GM23338 (cell line): Measurements from ENCODE around the gene CYCS. TPM values are rescaled to one million over a fixed set of nuclear protein-coding genes. Genes with fewer than 3 reads are reported as not detected.
"Not testable (repeated sequence)": the region's sequence is repeated elsewhere in the genome, so short reads cannot be mapped to it uniquely, and the experiment has no call there.

ENCODE experiments used
- ATAC-seq: fragments of 200-7000 bp; cut with Tn5 transposase; 3 replicates; pipeline ENCODE4 v1.9.1; 2020
- DNase-seq: peaks from one replicate; pipeline ENCODE4 v3.0.0-alpha.2; 2015; ENCODE audit warnings: low spot score
- H2AFZ ChIP-seq: fragments of 200-600 bp; sonication (generic); 2 replicates; pipeline ENCODE4 v1.8.0; 2016; ENCODE audit warnings: antibody characterized with exemption, mild to moderate bottlenecking, moderate library complexity
- H3F3A ChIP-seq: fragments of 200-600 bp; sonication (generic); replicated peaks from 2 replicates; pipeline ENCODE4 v1.8.0; 2017; ENCODE audit warnings: antibody characterized with exemption, mixed run types, low read depth
- H3K27ac ChIP-seq: fragments of 200-600 bp; sonication (generic); 2 replicates; pipeline ENCODE4 v1.6.1; 2016; ENCODE audit warnings: low read depth
- H3K27me3 ChIP-seq: fragments of 200-600 bp; sonication (generic); 2 replicates; pipeline ENCODE4 v1.8.0; 2016; ENCODE audit warnings: mild to moderate bottlenecking, mixed run types, moderate library complexity; ENCODE audit not compliant: insufficient read depth
- H3K36me3 ChIP-seq: fragments of 200-600 bp; sonication (generic); 2 replicates; pipeline ENCODE4 v1.8.0; 2016; ENCODE audit warnings: mild to moderate bottlenecking; ENCODE audit not compliant: insufficient read depth
- H3K4me1 ChIP-seq: fragments of 200-600 bp; sonication (generic); 2 replicates; pipeline ENCODE4 v1.8.0; 2016; ENCODE audit warnings: mild to moderate bottlenecking, moderate library complexity; ENCODE audit not compliant: insufficient read depth
- H3K4me2 ChIP-seq: fragments of 200-600 bp; sonication (generic); 2 replicates; pipeline ENCODE4 v1.7.1; 2017; ENCODE audit warnings: mixed run types
- H3K4me3 ChIP-seq: fragments of 200-600 bp; sonication (generic); 2 replicates; pipeline ENCODE4 v1.6.1; 2016; ENCODE audit warnings: mixed run types
- H3K79me2 ChIP-seq: fragments of 200-600 bp; sonication (generic); replicated peaks from 2 replicates; pipeline ENCODE4 v1.8.0; 2017; ENCODE audit warnings: mild to moderate bottlenecking; ENCODE audit not compliant: insufficient read depth
- H3K9me2 ChIP-seq: fragments of 200-600 bp; sonication (generic); 2 replicates; pipeline ENCODE4 v1.8.0; 2017; ENCODE audit not compliant: insufficient read depth
- H4K20me1 ChIP-seq: fragments of 200-600 bp; sonication (generic); replicated peaks from 2 replicates; pipeline ENCODE4 v1.8.0; 2017; ENCODE audit warnings: mild to moderate bottlenecking; ENCODE audit not compliant: insufficient read depth
- H3K27ac Mint-ChIP-seq: 2 replicates; pipeline ENCODE4 v1.8.0; 2020; ENCODE audit warnings: inconsistent platforms, mild to moderate bottlenecking, moderate library complexity, mixed read lengths
- H3K27me3 Mint-ChIP-seq: 3 replicates; pipeline ENCODE4 v1.8.0; 2022; ENCODE audit warnings: low read depth, mild to moderate bottlenecking, moderate library complexity, mixed read lengths, inconsistent platforms; ENCODE audit not compliant: insufficient read depth, poor library complexity
- H3K36me3 Mint-ChIP-seq: 3 replicates; pipeline ENCODE4 v1.8.0; 2021; ENCODE audit warnings: low read depth, mild to moderate bottlenecking, inconsistent platforms, moderate library complexity, mixed read lengths
- H3K4me1 Mint-ChIP-seq: 3 replicates; pipeline ENCODE4 v1.8.0; 2020; ENCODE audit warnings: mild to moderate bottlenecking, inconsistent platforms, mixed read lengths
- H3K4me3 Mint-ChIP-seq: 3 replicates; pipeline ENCODE4 v1.8.0; 2021; ENCODE audit warnings: moderate library complexity, mild to moderate bottlenecking, inconsistent platforms, mixed read lengths
- H3K9me3 Mint-ChIP-seq: 3 replicates; pipeline ENCODE4 v1.8.0; 2020; ENCODE audit warnings: moderate library complexity, mild to moderate bottlenecking, inconsistent platforms, mixed read lengths
- CREB1 ChIP-seq: fragments of 250-450 bp; sonication (Bioruptor Pico); IDR thresholded peaks from 2 replicates; pipeline ENCODE4 v1.5.0; 2020; ENCODE audit warnings: low read depth, mild to moderate bottlenecking, moderate library complexity
- EZH2 ChIP-seq: fragments of 200-600 bp; sonication (generic); IDR thresholded peaks from one replicate; pipeline ENCODE4 v1.8.0; 2017; ENCODE audit warnings: antibody characterized with exemption, mild to moderate bottlenecking, low read depth; ENCODE audit not compliant: unreplicated experiment
- EZH2phosphoT487 ChIP-seq: fragments of 200-600 bp; sonication (generic); IDR thresholded peaks from one replicate; pipeline ENCODE4 v1.8.1; 2018; ENCODE audit warnings: antibody characterized with exemption; ENCODE audit not compliant: unreplicated experiment
- JUNB ChIP-seq: IDR thresholded peaks from one replicate; pipeline ENCODE4 v1.6.1; 2016; ENCODE audit warnings: antibody characterized with exemption; ENCODE audit not compliant: unreplicated experiment
- NANOG ChIP-seq: IDR thresholded peaks from 2 replicates; pipeline ENCODE4 v1.6.1; 2016; ENCODE audit warnings: antibody characterized with exemption, borderline replicate concordance
- POLR2AphosphoS5 ChIP-seq: IDR thresholded peaks from 2 replicates; pipeline ENCODE4 v1.6.1; 2016; ENCODE audit warnings: antibody characterized with exemption, low read depth
- ZNF114 ChIP-seq: fragments of 250-450 bp; sonication (Bioruptor Pico); IDR thresholded peaks from 2 replicates; pipeline ENCODE4 v1.5.0; 2020; ENCODE audit warnings: mild to moderate bottlenecking, moderate library complexity
- ZNF331 ChIP-seq: fragments of 250-450 bp; sonication (Bioruptor Pico); IDR thresholded peaks from 2 replicates; pipeline ENCODE4 v1.5.0; 2020; ENCODE audit warnings: low read depth, mild to moderate bottlenecking, moderate library complexity
- polyA plus RNA-seq: library from polyadenylated mRNA; unstranded; fragments of >200 nt; fragmentation: Nextera tagmentation; extraction: Ambion mirVana; gene quantifications from 2 replicates; pipeline ENCODE4 v1.2.1, GENCODE V29; 2016
- total RNA-seq: library from RNA; depleted of rRNA; stranded (reverse); fragments of >200 nt; shearing (Covaris generic); gene quantifications from 2 replicates; pipeline ENCODE4 v1.2.3, GENCODE V29; 2014
- TF ChIP-seq, protein P1 (sequence below), 2 experiments: fragments of 200-600 bp in 1 of 2; sonication (generic) in 1 of 2; conservative IDR thresholded peaks; 2 replicates each; pipeline versions ENCODE4 v1.5.1 to v1.6.1; 2016 to 2017; ENCODE audit warnings: antibody characterized with exemption in 2 of 2, low read depth in 2 of 2, mild to moderate bottlenecking in 2 of 2, moderate library complexity in 1 of 2
- TF ChIP-seq, protein P2 (sequence below): fragments of 250-450 bp; sonication (Bioruptor Pico); IDR thresholded peaks from 2 replicates; pipeline ENCODE4 v1.5.0; 2020; ENCODE audit warnings: mild to moderate bottlenecking, moderate library complexity
- TF ChIP-seq, protein P3 (sequence below): IDR thresholded peaks from one replicate; pipeline ENCODE4 v1.6.1; 2018; ENCODE audit warnings: antibody characterized with exemption; ENCODE audit not compliant: unreplicated experiment

The CYCS gene
- total and polyA plus RNA-seq, 2 experiments from 2014 or later: 131 to 468 TPM

DNA sequence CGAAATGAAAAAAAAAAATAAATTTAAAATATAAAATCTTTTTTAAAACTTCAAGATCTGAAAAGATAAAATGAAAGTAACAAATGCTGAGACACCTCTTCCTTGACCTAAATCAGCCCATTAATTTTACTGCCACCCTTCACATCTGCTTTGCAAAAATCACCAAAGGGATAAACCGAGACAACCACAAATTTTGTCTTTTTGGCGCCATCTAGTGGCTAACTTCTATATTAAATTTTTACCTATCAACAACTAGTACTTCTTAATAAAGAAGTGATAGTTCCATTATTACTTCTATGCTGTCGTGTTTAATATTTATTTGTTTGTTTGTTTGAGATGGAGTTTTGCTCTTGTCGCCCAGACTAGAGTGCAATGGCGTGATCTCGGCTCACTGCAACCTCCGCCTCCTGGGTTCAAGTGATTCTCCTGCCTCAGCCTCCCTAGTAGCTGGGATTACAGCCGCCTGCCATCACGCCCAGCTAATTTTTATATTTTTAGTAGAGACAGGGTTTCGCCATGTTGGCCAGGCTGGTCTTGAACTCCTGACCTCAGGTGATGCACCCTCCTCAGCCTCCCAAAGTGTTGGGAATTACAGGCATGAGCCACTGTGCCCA, 35.0 kb upstream of the CYCS start:
- not testable (repeated sequence) for H3K9me3 Mint-ChIP-seq, H2AFZ ChIP-seq, H3K9me2 ChIP-seq, H3K4me2 ChIP-seq, H3K4me3 ChIP-seq, H3K4me1 Mint-ChIP-seq, ATAC-seq, H3K27me3 Mint-ChIP-seq, H4K20me1 ChIP-seq, H3K27ac ChIP-seq, H3F3A ChIP-seq, H3K36me3 ChIP-seq, H3K27me3 ChIP-seq, H3K27ac Mint-ChIP-seq, H3K4me1 ChIP-seq, H3K79me2 ChIP-seq, H3K4me3 Mint-ChIP-seq, H3K36me3 Mint-ChIP-seq
- peak; percentile 71 for DNase-seq
- TF ChIP-seq, protein P1, sequence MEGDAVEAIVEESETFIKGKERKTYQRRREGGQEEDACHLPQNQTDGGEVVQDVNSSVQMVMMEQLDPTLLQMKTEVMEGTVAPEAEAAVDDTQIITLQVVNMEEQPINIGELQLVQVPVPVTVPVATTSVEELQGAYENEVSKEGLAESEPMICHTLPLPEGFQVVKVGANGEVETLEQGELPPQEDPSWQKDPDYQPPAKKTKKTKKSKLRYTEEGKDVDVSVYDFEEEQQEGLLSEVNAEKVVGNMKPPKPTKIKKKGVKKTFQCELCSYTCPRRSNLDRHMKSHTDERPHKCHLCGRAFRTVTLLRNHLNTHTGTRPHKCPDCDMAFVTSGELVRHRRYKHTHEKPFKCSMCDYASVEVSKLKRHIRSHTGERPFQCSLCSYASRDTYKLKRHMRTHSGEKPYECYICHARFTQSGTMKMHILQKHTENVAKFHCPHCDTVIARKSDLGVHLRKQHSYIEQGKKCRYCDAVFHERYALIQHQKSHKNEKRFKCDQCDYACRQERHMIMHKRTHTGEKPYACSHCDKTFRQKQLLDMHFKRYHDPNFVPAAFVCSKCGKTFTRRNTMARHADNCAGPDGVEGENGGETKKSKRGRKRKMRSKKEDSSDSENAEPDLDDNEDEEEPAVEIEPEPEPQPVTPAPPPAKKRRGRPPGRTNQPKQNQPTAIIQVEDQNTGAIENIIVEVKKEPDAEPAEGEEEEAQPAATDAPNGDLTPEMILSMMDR (conservative IDR thresholded peaks at IDR 0.05; ENCODE audit: low read depth in 2 of 2): peak; percentile 43 to 52; a peak in 3 of 4 replicates

DNA sequence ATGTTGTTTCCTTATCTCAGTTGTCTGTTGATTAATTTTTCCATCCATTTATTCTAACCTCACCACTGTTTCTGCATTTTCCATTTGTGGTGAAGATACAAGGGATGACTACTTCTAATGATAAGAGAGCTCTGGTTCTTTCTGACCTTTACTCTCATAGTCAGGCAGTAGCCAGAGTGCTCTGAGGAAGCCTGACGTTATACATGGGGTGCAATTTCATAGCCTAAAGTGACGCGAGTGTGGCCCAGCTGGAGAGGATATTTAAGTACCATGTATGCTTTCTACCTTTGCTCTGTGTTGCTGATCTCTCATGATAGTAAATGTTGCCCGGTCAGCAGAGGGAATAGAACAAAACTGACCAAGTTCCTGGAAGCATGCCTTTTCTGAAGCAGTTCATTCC, 33.9 kb upstream of the CYCS start:
- H3K27me3 Mint-ChIP-seq: peaks cover 2% of the 10 kb centered on the region
- Histone ChIP-seq H2AFZ (no peak overlapping the region), H3K4me3 (no peak overlapping the region), H3F3A (no peaks in the 10 kb centered on the region), H3K27ac (no peak overlapping the region), H3K4me2 (no peak overlapping the region), H3K4me1 (no peaks in the 10 kb centered on the region), H3K36me3 (no peaks in the 10 kb centered on the region), H3K27me3 (no peaks in the 10 kb centered on the region), H4K20me1 (no peaks in the 10 kb centered on the region), H3K9me2 (no peaks in the 10 kb centered on the region), H3K79me2 (no peaks in the 10 kb centered on the region)
- no peak overlapping the region for H3K4me3 Mint-ChIP-seq
- no peak for DNase-seq
- no peak for ATAC-seq
- no peaks in the 10 kb centered on the region for H3K36me3 Mint-ChIP-seq
- H3K4me1 Mint-ChIP-seq: no peaks in the 10 kb centered on the region
- no peak overlapping the region for H3K27ac Mint-ChIP-seq
- no peaks in the 10 kb centered on the region for H3K9me3 Mint-ChIP-seq
- TF ChIP-seq NANOG: no peak
- TF ChIP-seq, protein P2, sequence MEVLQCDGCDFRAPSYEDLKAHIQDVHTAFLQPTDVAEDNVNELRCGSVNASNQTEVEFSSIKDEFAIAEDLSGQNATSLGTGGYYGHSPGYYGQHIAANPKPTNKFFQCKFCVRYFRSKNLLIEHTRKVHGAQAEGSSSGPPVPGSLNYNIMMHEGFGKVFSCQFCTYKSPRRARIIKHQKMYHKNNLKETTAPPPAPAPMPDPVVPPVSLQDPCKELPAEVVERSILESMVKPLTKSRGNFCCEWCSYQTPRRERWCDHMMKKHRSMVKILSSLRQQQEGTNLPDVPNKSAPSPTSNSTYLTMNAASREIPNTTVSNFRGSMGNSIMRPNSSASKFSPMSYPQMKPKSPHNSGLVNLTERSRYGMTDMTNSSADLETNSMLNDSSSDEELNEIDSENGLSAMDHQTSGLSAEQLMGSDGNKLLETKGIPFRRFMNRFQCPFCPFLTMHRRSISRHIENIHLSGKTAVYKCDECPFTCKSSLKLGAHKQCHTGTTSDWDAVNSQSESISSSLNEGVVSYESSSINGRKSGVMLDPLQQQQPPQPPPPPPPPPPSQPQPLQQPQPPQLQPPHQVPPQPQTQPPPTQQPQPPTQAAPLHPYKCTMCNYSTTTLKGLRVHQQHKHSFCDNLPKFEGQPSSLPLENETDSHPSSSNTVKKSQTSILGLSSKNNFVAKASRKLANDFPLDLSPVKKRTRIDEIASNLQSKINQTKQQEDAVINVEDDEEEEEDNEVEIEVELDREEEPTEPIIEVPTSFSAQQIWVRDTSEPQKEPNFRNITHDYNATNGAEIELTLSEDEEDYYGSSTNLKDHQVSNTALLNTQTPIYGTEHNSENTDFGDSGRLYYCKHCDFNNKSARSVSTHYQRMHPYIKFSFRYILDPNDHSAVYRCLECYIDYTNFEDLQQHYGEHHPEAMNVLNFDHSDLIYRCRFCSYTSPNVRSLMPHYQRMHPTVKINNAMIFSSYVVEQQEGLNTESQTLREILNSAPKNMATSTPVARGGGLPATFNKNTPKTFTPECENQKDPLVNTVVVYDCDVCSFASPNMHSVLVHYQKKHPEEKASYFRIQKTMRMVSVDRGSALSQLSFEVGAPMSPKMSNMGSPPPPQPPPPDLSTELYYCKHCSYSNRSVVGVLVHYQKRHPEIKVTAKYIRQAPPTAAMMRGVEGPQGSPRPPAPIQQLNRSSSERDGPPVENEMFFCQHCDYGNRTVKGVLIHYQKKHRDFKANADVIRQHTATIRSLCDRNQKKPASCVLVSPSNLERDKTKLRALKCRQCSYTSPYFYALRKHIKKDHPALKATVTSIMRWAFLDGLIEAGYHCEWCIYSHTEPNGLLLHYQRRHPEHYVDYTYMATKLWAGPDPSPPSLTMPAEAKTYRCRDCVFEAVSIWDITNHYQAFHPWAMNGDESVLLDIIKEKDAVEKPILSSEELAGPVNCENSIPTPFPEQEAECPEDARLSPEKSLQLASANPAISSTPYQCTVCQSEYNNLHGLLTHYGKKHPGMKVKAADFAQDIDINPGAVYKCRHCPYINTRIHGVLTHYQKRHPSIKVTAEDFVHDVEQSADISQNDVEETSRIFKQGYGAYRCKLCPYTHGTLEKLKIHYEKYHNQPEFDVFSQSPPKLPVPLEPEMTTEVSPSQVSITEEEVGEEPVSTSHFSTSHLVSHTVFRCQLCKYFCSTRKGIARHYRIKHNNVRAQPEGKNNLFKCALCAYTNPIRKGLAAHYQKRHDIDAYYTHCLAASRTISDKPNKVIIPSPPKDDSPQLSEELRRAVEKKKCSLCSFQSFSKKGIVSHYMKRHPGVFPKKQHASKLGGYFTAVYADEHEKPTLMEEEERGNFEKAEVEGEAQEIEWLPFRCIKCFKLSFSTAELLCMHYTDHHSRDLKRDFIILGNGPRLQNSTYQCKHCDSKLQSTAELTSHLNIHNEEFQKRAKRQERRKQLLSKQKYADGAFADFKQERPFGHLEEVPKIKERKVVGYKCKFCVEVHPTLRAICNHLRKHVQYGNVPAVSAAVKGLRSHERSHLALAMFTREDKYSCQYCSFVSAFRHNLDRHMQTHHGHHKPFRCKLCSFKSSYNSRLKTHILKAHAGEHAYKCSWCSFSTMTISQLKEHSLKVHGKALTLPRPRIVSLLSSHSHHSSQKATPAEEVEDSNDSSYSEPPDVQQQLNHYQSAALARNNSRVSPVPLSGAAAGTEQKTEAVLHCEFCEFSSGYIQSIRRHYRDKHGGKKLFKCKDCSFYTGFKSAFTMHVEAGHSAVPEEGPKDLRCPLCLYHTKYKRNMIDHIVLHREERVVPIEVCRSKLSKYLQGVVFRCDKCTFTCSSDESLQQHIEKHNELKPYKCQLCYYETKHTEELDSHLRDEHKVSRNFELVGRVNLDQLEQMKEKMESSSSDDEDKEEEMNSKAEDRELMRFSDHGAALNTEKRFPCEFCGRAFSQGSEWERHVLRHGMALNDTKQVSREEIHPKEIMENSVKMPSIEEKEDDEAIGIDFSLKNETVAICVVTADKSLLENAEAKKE (CRISPR knock-in tag): no peak
- TF ChIP-seq CREB1 (CRISPR knock-in tag): no peak
- no peak for TF ChIP-seq EZH2
- TF ChIP-seq EZH2phosphoT487: no peak
- TF ChIP-seq ZNF331 (CRISPR knock-in tag): no peak
- TF ChIP-seq POLR2AphosphoS5: no peak
- TF ChIP-seq, protein P3, sequence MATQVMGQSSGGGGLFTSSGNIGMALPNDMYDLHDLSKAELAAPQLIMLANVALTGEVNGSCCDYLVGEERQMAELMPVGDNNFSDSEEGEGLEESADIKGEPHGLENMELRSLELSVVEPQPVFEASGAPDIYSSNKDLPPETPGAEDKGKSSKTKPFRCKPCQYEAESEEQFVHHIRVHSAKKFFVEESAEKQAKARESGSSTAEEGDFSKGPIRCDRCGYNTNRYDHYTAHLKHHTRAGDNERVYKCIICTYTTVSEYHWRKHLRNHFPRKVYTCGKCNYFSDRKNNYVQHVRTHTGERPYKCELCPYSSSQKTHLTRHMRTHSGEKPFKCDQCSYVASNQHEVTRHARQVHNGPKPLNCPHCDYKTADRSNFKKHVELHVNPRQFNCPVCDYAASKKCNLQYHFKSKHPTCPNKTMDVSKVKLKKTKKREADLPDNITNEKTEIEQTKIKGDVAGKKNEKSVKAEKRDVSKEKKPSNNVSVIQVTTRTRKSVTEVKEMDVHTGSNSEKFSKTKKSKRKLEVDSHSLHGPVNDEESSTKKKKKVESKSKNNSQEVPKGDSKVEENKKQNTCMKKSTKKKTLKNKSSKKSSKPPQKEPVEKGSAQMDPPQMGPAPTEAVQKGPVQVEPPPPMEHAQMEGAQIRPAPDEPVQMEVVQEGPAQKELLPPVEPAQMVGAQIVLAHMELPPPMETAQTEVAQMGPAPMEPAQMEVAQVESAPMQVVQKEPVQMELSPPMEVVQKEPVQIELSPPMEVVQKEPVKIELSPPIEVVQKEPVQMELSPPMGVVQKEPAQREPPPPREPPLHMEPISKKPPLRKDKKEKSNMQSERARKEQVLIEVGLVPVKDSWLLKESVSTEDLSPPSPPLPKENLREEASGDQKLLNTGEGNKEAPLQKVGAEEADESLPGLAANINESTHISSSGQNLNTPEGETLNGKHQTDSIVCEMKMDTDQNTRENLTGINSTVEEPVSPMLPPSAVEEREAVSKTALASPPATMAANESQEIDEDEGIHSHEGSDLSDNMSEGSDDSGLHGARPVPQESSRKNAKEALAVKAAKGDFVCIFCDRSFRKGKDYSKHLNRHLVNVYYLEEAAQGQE: no peak
- no peak for TF ChIP-seq ZNF114 (CRISPR knock-in tag)
- TF ChIP-seq JUNB: no peak
